CD4-positive, alpha-beta T cell treated with Interferon alpha-2 for 1 hour (primary cell): ENCODE measurements around the gene NDUFA11.

ENCODE experiments used
- DNase-seq, 2 donors: peaks; one replicate each; pipeline ENCODE4 v3.0.0-alpha.2; 2020 to 2022

NDUFA11 gene

DNA sequence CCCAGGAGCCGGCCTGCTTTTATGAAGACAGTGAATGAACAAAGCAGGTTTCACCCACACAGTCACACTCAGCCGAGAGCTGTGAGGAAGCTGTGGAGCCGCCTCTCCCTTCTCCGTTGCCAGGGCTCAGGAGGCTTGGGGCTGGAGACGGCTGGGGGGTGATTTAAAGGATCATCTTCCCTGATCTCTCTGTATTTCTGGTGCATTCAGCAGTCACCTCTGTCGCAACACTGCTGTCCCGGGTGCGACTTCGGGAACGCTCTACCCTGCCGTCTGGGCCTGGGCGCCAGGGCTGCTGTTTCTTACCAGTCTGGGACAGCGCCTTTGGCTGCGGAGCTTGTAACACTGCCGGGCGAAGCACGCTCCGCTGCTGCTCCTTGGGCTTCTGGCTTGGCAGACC lies 28.6 kb upstream of the NDUFA11 start:
- DNase-seq, result no peak

DNA sequence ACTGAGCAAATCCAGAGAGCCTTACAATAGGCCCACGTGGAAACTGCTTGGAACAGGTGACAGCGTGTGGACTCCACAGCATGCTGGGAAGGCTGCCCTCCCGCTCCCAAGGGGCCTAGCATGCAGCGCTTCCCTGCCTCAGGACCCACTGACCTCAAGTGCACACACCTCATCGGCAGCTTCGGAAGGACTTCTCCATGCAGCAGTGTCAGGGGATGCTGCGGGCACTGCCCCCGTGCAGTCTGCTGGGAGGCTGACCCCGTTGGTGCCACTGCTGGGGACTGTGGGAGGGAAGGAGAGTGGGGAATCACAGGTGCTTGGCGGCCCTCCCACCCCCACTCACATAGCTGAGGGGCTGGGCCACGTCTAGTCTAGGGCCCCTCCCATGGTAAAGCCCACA lies 27.7 kb upstream of the NDUFA11 start:
- no peak for DNase-seq

DNA sequence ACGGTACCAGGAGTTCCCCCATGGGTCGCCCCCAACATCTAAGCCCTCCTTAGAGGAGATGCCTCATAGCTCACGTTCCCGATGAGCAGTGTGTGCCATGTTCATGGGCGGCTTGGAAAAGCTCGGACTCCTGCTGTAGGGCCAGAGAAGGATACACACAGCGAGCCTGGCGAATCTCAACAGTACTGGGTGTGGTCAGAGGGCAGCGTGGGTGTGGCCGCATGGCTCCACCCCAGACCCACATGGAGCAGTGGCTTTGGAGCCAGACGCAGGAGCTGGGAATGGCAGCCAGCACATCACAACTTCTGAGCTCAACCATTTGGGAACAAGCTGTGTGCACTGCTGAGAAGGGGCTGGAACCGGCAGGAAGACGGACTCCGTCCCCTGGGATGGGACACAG lies 26.0 kb upstream of the NDUFA11 start:
- DNase-seq, result no peak

DNA sequence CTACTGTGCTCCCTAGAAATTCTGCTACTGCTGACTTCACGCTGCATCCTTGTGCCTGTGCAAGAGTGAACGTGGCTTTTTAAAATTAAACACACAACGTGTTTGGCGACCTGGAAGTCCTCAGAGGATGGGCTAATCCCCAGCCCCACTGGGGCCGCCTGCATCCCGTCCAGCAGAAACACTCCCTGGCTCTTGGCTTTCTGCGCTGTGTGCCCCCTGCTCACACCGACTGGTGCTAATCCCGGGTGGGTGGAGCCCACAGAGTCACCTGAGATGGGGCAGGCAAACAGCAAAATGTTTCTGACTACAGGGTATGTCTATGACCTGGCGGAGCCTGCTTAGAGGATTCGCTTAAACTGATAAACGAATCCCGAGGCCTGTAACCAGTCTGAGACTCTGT lies 25.6 kb upstream of the NDUFA11 start:
- DNase-seq, result no peak

DNA sequence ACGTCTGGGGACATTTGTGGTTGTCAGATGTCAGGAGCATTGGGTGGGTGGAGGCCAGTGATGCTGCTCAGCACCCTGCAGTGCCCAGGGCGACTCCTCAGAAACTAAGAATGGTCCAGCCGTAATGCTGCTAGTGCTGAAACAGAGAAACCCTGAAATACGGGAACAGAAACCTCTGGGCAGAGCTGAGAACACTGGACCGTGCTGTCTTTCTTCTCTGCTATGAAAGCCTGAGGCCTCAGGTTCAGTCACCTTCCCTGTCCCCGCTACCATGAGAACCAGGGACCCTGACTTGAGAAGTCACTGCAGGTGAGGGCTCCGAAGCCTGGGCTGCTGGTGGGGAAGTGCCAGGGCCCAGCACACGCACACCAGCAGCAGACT lies 23.8 kb upstream of the NDUFA11 start:
- DNase-seq, result no peak

DNA sequence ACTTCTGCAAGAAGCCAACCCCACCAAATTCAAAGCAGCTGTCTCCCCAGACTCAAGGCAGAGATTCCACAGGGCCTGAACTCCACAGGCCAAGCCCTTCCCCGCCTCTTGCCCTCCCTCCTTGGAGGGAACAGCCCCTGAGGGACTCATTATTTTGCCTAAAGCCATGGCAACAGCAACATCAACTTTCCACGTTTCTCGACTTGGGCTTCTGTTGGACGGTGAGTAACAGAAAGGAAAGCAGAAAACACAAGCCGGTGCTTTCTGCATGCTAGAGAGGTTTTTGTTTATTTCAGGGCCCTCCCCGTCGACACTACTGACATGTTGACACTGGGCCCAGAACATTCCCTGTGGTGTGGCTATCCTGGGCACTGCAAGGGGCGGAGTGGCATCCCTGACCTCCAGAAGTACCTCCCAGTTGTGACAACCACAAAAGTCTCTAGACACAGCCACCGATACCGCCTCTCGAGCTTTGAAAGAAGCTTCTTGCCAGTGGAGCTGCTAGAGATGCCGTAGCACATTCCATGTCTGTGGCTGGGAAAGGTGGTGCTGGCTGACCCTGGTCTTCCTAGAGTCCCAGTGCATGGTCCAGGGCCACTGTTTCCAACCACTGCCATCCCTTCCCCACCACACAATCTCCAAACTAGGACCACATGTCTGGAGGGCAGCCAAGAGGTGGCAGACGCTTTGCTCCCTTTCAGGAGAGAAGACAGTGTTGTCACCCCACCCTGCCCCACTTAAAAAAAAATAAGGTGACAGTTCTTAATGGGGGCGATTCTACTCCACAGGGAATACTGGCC lies 23.3 kb upstream of the NDUFA11 start:
- no peak for DNase-seq

DNA sequence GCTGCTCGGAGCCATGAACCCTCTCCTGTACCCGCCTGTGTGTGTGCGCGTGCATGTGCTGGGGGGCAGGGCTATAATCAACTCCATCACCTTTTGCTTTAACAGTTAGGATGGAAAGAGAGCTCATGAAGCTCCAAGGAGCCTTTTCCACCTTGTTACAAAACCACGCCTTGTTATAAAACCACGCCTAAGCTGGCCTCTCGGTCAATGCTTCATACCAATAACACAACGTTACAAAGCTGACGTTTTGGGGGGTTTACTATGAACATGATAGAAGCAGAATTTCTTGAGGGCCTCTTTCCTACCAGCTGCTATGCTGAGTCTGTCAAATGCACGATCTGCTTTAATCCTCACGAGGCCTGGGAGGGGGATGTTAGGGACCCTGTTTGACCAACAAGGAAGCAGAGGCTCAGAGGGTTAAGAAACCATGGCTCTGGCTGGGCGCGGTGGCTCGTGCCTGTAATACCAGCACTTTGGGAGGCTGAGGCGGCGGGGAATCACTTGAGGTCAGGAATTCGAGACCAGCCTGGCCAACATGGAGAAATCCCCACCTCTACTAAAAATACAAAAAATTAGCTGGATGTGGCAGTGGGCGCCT lies 22.3 kb upstream of the NDUFA11 start:
- no peak for DNase-seq

DNA sequence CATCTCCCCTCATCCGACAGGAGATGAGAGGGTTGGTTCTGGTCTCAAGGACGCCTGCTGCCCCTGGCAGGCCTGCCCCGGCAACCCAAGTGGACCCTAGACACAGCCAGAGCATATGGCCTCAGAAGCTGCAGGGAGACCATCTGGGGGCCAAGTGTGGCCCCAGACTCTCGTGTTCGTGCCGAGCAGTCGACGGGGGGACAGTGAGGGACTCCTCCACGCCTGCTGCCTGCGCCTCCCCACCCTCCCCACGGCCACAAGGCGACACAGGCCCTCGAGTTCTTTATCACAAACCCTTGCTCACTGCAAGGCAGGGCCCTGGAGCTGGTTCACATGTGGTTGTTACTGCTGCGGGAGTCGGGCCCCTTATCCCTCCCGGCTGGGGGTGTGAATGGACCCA lies 19.8 kb upstream of the NDUFA11 start:
- no peak for DNase-seq

DNA sequence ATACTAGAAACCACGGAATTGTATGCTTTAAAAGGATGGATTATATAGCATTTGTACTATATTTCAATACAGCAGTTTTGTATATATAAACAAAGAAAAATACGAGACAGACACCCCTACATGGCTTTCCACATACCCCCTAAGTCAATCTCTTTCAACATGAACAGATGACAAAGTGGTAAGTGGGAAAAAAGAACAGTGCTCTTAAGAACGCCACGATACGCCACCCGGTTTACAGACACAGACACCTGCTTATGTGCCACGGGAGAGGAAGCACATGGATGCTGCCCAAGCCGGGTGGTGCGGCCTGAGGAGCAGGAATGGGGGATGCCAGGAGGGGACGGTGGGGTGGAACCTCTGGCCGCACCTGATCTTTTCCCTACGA lies 18.6 kb upstream of the NDUFA11 start:
- no peak for DNase-seq

DNA sequence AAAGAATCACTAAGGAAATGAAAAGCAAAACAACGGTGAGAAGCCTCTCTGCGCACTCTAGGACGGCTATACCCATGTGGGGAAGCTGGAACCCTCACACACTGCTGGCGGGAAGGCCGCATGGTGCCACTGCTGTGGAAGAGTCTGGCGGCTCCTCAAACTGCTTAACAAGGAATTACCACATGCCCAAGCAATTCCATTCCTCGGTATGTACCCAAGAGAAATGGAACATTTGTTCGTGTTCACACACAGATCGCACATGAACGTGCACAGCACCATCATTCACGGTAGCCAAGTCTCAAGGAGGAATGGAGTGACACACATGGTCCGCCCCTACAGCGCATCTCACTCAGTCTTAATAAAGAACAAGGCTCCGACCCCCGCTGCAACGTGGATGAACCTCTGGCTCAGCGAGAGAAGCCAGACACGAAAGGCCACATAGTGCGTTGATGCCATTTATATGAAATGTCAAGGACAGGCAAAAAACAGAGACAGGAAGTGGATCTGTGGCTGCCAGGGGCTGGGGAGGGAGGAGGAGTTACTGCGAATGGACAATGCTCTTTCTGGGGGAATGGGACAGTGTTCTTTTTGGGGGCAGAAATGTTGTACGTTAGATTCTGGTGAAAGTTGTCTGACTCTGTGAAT lies 18.0 kb upstream of the NDUFA11 start:
- no peak for DNase-seq

DNA sequence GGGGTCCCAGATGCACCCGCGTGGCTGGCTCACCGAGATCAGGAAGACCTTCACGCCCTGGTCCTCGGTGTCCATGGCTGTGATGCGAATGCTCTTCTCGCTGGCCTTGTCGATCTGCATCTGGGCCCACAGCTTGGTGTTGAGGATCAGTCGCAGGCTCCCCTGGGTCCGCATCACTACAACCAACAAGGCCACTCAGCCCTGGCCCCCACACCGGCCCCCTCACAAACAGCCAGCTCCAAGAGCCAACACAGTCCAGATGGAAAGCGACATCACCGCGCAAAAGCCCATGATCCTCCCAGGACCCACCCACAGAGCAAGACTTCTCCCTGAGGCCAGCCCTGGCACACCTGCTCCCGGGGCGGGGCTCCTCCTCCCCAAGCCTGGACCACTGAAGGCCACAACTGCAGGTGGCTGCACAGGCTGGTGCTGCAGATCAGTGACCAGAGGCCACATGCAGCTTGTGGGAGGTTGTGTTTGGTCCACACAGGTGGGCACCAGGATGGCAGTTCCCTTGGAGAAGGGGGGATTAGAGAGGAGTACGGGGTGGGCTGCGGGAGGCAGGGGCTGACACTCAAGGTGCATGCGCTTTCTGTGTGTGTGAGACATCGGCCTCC lies 15.0 kb upstream of the NDUFA11 start:
- DNase-seq, result no peak

DNA sequence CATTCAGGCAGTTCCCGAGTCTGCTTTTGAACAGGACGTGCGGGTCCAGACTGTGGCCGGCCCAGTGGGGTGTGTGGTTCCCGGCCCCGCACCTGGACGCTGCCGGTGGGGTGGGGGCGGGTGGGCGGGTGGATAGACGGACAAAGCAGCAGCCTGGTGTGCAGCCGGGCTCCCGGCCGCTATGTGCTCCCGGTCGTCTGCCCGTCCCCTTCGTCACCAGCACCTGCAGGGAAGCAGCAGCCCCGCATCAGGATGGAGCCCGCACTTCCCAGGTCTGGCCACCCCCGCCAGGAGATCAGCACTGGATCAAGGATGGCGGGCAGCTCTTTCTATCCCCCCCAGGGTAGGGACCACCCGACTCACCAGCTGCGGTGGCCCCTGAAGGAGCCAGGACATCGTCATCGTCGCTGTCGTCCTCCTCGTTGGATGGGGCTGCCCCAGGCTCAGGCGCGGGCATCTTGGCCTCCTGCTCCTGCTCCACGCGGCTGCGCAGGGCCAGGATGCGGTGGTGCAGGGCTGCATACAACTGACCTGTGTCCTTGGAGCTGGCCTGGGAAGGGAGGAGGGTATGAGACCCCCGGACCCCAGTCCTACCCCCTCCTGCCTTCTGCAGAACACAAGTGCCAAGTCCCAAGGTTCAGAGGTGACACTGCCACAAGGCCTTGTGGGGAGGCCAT lies 14.0 kb upstream of the NDUFA11 start:
- DNase-seq, result no peak

DNA sequence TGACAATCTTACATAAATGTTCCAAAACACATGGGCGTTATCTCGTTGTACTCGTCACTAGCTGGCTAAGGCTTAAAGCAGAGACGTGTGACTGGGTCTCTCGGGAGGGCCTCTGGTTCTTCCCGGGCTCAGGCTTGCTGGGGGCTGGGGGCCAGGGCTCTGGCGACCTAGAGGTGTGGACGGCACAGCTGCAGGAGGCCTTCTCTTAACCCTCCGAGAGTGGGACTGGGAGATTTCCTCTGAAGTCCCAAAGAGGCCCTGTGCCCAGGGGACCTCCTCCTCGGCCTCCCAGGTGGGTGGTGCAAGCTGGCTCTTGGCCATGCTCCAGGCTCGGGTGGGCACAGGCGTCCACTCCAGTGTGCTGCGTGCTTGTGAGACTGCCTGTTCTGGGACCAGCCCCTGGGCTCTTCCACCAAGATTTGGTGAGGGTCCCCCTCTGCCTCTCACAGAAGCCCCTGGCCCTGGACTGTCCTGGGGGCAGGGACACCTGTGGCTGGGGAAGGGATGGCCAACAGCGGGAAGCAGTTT lies 12.7 kb upstream of the NDUFA11 start:
- no peak for DNase-seq

DNA sequence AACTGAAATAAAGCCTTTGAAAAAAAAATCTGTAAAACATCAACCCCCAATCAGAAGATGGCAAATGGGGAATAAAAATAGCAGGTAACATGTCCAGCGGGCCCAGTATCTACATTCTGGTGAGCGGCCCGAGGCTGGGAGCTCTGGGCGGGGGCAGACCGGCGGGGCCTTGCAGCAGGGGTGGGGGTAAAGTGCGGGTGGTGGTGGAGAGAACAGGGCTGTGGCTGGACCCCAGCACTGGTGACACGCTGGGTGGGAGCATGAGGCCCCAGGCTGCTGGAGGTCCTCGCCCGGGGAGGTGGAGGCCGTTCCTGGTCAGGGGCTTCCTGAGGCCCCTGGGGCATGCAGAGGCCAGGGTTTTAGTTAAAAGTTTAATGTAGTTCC lies 12.2 kb upstream of the NDUFA11 start:
- no peak for DNase-seq

DNA sequence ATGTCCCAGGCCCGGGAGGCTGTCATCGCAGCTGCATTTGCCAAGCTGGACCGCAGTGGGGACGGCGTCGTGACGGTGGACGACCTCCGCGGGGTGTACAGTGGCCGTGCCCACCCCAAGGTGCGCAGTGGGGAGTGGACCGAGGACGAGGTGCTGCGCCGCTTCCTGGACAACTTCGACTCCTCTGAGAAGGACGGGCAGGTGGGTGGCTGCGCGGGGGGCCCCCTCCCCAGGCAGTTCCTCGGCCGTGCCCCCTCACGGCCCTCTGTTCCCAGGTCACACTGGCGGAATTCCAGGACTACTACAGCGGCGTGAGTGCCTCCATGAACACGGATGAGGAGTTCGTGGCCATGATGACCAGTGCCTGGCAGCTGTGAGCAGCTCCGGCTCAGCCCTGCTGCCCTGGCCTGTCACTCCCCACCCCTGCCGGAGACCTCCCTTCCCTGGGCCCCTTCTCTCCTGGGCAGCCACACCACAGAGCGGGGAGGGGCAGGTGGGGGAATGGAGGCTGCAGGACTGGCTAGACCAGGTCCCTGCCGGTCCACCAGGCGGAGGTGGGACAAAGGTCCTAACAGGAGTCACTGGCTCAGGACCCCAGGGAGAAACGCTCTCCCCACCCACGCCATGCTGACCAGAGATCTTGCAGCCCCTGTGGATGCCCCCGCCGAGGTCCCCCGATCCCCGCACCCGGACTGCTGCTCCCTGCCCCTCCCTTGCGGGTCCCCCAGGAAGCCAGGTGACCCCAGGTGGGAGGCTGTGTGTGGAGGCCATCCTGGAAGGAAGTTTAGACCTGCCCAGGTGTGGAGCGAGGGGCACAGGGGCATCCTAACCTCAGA lies 11.6 kb upstream of the NDUFA11 start:
- DNase-seq, result no peak

DNA sequence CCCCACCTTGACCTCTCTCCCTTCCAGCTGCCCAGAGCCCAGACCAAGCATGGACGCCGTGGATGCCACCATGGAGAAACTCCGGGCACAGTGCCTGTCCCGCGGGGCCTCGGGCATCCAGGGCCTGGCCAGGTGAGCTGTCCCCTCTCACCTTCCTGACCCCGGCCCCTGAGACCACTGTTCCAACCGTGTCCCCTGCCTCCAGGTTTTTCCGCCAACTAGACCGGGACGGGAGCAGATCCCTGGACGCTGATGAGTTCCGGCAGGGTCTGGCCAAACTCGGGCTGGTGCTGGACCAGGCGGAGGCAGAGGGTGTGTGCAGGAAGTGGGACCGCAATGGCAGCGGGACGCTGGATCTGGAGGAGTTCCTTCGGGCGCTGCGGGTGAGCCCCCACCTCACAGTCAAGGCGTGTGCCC lies 10.8 kb upstream of the NDUFA11 start:
- no peak for DNase-seq

DNA sequence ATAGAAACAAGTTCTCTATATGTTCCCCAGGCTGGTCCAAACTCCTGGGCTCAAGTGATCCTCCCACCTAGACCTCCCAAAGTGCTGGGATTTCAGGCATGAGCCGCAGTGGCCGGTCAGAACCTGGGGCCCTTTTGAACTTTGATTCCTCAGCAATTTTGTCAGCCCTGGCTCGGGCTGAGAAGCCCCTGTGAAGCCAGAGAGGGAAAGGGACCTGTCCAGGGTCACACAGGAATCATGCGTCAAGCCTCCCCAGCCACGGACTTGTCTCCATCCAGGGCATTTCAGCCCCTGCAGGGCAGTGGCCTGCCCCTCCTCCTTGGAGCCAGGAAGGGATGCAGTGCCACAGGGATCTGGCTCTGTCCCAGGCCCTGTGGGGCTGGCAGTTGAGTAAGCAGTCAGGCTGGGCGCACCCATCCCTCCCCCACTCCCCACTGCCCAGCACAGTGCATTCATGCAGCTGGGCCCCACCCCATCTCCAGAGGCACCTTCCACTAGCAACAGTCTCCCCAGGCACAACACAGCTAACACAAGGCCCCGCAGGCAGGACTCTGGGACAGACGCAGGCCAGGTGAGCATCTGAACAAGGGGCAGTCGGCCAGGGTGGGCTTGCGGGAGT lies 10.3 kb upstream of the NDUFA11 start, which contains the start of gene CAPS:
CAPS (plus strand) TSS at position 516 of the 619 bp plus-strand sequence. CDS start 153 bp downstream, outside the sequence.
- DNase-seq, result no peak

DNA sequence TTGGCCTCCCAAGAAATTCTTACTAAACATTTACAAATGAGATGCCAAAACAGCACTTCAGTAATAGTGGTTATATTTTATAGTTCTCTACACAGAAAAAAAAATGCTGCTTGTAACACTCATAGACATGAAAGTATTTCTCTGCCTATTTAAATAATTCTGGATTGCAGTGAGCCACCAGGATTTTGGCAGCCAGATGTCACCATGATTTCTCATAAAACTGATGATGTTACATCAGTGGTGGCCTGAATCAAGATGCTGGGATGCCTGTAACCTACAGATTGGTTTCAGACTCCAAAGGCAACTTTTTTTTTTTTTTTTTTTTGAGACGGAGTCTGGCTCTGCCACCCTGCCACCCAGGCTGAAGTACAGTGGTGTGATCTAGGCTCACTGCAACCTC lies 7.8 kb upstream of the NDUFA11 start:
- no peak for DNase-seq

DNA sequence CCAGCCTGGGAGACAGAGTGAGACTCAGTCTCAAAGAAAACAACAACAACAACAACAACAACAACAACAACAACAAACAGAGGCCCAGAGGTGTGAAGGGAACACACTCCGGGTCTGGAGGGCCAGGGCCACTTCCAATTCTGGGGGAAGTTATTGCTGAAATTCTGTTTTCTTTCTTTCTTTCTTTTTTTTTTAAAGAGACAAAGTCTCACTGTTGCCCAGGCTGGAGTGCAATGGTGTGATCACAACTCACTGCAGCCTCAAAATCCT lies 7.0 kb upstream of the NDUFA11 start:
- DNase-seq, result no peak

DNA sequence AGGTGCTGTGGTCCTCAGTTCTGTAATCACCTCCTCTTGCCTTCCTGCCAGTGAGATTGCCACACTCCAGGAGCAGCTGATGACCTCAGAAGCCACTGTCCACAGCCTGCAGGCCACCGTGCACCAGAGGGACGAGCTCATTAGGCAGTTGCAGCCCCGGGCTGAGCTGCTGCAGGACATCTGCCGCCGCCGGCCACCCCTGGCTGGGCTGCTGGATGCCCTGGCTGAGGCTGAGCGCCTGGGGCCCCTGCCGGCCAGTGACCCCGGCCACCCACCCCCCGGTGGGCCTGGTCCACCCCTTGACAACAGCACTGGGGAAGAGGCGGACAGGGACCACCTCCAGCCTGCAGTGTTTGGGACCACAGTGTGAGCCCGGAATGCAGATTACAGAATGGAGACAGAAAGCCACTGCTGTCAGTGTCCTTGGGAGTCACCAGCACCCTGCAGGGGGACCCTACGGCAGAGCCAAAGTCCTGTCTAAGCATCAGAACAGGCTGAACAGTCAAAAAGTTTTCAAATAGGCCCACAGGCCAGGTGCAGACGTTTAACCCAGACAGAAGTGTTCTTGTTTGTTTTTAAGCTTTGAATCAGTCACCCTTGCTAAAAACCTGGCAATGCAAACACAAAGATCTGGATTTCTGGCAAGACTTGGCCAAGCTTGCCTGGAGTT lies 5.3 kb upstream of the NDUFA11 start:
- DNase-seq, result no peak

DNA sequence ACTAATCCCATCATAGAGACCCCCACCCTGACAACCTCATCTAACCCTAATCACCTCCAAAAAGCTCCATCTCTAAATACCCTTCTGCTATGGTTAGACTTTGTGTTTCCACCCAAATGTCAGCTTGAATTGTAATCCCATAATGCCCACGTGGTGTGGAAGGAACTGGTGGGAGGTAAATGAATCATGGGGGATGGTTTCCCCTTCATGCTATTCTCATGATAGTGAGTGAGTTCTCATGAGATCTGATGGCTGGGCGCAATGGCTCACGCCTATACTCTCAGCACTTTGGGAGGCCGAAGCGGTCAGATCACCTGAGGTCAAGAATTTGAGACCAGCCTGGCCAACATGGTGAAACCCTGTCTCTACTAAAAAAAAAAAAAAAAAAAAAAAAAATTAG lies 3.7 kb upstream of the NDUFA11 start:
- no peak for DNase-seq
